HG03520 (cell line): ENCODE data around the gene C12orf42.

Source experiments
- ATAC-seq: cut with Tn5 transposase; IDR thresholded peaks from one replicate; pipeline ENCODE4 v1.9.1; 2021; ENCODE audit warnings: mild to moderate bottlenecking, moderate library complexity; ENCODE audit not compliant: unreplicated experiment

C12orf42 gene

DNA sequence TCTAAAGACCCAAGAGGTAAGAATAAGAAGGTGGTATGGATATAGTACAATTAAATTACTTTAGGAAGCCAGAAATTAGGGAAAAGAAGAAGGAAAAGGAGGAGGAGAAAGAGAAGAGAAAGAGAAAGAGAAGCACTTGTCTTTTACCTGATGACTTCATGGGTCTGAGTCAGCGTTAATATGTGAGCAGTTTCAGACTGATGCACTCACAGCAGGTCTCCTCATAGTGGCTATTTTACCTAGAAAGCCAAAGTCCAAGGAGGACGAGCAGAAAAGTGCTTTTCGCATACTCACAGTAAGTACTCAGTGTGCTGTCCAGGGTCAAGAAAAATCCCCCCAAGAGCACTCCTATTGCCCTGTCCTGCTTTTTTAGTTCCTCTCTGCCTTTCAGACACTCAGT is 222.1 kb downstream of the C12orf42 start:
- ATAC-seq = no peak

DNA sequence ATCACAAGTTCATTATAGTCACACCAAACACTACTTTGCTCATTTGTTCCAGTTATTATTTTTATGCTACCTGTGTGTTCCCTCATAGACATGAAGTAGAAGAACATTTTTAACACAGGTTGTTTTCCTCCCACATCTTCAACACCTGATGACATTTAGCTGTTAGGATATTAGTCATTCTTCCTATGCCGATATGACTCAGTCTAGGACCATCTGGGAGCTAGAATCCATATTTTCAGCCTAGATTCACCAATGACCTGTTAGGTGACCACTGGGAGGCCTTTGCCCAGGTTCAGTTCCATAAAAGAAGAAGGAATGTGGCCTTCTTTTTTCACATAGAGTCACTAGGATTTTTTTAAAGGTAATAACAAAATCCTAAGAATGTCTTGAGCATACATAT is 222.8 kb downstream of the C12orf42 start:
- ATAC-seq = no peak

DNA sequence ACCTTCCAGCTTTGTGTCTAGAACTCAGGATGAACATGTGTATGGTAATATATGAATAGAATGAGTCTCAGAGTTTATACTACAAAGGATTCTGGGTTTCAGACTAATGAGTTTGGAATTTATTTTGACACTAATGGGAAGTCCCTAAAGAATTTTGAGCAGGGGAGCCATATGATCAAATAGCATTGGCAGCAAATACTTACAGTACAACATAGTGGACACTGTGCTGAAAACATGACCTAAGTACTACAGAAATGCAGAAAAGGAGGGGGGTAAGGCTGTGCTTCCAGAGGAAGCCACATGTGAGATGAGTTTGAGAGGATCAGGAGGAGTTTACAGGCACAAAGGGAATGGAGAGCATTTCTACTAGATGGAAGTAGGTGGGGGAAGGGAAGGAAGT is 225.8 kb downstream of the C12orf42 start:
- ATAC-seq = no peak

DNA sequence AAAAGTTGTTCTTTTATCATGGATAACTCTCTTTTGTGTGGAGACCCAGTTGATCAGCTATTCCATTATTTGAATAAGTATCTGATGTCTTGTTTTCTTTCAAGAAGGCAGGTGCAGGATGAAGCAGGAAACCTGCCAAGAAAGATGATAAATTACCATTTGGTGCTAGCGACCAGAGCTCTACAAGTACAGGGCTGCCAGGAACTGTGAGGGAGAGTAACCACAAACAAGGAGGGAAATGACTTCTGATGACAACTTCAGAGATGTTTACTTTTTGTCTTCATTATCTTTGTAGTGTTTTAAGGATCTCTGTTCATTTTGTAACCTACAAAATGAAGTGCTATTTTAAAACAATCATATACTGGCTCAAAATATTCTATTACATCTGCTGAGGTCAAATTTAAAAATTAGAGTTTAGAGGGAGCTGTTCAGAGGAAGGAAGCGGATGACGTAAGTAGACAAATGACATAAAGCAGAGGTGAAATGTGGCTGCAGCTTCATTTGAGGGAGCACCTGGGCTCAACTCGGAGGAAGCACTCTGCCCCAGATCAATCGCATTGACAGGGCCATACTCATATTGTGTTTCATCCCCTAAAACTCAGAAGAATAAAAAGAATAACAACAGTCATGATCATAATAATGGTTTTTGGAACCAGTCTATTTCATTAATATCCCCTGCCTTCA is 226.8 kb downstream of the C12orf42 start:
- ATAC-seq = no peak

DNA sequence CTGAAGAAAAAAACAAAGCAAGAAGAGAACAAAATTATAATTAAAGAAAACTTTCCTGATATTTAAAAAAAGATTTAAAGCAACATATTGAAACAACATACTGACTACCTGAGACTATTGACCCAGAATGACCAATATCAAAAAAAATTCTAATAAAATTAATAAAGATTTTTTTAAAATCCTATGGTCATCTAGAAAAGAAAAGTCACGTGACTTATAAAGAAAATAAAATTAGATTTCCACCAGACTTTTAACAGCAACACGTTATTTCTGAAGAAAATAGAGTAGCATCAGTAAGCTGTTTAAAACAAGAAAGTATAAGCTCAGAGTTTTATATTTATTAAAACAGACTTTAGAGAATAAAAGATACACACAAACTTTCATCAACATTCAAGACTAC is 238.0 kb downstream of the C12orf42 start:
- no peak for ATAC-seq
